OCI-LY7 (cell line): Measurements from ENCODE around the gene SMURF1. TPM values are rescaled to one million over a fixed set of nuclear protein-coding genes. Genes with fewer than 3 reads are reported as not detected.

Experiments used
- BruUV-seq: library from RNA; stranded (reverse); fragments of 400-500 nt; replicated peaks from 2 replicates; lab custom pipeline; 2021; lab: Mats Ljungman, UMichigan
- CTCF ChIA-PET: fragments of 300-600 bp; sonication (Branson Sonifier 250); formaldehyde crosslinking; loops from one replicate; lab custom pipeline; 2022; ENCODE audit warnings: antibody characterized with exemption; ENCODE audit not compliant: unreplicated experiment; lab: Charles Lee
- POLR2A ChIA-PET: fragments of 300-600 bp; sonication (Branson Sonifier 250); formaldehyde crosslinking; loops from one replicate; lab custom pipeline; 2022; ENCODE audit warnings: antibody characterized with exemption; lab: Charles Lee
- DNase-seq: peaks from one replicate; pipeline ENCODE4 v3.0.0-alpha.2; 2015; ENCODE audit warnings: low spot score
- H2AFZ ChIP-seq: fragments of 200-600 bp; sonication (generic), shearing (Covaris generic); 2 replicates; pipeline ENCODE4 v1.6.1; 2014; ENCODE audit warnings: mild to moderate bottlenecking, antibody characterized with exemption, low read length, moderate library complexity
- H3K27ac ChIP-seq: fragments of 200-600 bp; sonication (generic); 2 replicates; pipeline ENCODE4 v1.5.1; 2014; ENCODE audit warnings: mixed run types, low read depth, mild to moderate bottlenecking, moderate library complexity, low read length, inconsistent platforms; ENCODE audit not compliant: poor library complexity, severe bottlenecking
- H3K36me3 ChIP-seq: fragments of 200-600 bp; sonication (generic); 2 replicates; pipeline ENCODE4 v1.6.1; 2014; ENCODE audit warnings: mild to moderate bottlenecking, antibody characterized with exemption, low read length, moderate library complexity, mixed read lengths; ENCODE audit not compliant: insufficient read depth
- H3K4me1 ChIP-seq: fragments of 200-600 bp; sonication (generic); 2 replicates; pipeline ENCODE4 v1.5.1; 2014; ENCODE audit warnings: mild to moderate bottlenecking, low read length; ENCODE audit not compliant: insufficient read depth, poor library complexity, severe bottlenecking
- H3K4me2 ChIP-seq: fragments of 200-600 bp; sonication (generic); 2 replicates; pipeline ENCODE4 v1.6.1; 2014; ENCODE audit warnings: mild to moderate bottlenecking, low read length
- H3K4me3 ChIP-seq: fragments of 200-600 bp; sonication (generic); 2 replicates; pipeline ENCODE4 v1.5.1; 2014; ENCODE audit warnings: mild to moderate bottlenecking, low read depth, low read length; ENCODE audit not compliant: poor library complexity, severe bottlenecking
- H3K79me2 ChIP-seq: fragments of 200-600 bp; sonication (generic); 2 replicates; pipeline ENCODE4 v1.6.1; 2016; ENCODE audit warnings: low read depth, mild to moderate bottlenecking, low read length, moderate library complexity, mixed read lengths; ENCODE audit not compliant: insufficient read depth
- H3K9me2 ChIP-seq: fragments of 200-600 bp; sonication (generic); 2 replicates; pipeline ENCODE4 v1.6.1; 2016; ENCODE audit warnings: mild to moderate bottlenecking, low read length, mixed read lengths; ENCODE audit not compliant: insufficient read depth
- H3K9me3 ChIP-seq: fragments of 200-600 bp; sonication (generic); 2 replicates; pipeline ENCODE4 v1.6.1; 2014; ENCODE audit warnings: mild to moderate bottlenecking, mixed run types, low read length, mixed read lengths
- H4K20me1 ChIP-seq: fragments of 200-600 bp; sonication (generic); 2 replicates; pipeline ENCODE4 v1.6.1; 2014; ENCODE audit warnings: mild to moderate bottlenecking, antibody characterized with exemption, low read length, moderate library complexity, mixed read lengths; ENCODE audit not compliant: insufficient read depth
- CTCF ChIP-seq: fragments of 200-600 bp; sonication (generic); conservative IDR thresholded peaks from 2 replicates; pipeline ENCODE4 v1.5.1; 2014; ENCODE audit warnings: mild to moderate bottlenecking, antibody characterized with exemption, low read length, moderate library complexity, mixed read lengths
- EZH2phosphoT487 ChIP-seq: fragments of 200-600 bp; sonication (generic); IDR thresholded peaks from 2 replicates; pipeline ENCODE4 v1.6.1; 2018; ENCODE audit warnings: low read depth, borderline replicate concordance, mild to moderate bottlenecking, mixed run types, antibody characterized with exemption, low read length, moderate library complexity, mixed read lengths
- intact Hi-C: fragments of 100-400 bp; cut with micrococcal nuclease; formaldehyde crosslinking; loops from one replicate; pipeline ENCODE4 v1.10.0; 2022; ENCODE audit not compliant: unreplicated experiment
- total RNA-seq, 2 experiments: library from RNA; depleted of rRNA in 1 of 2; stranded (reverse); fragments of >200 nt in 1 of 2; shearing (Covaris generic) in 1 of 2; gene quantifications; 2 replicates each; pipeline ENCODE4 v1.2.3, GENCODE V29; 2014 to 2022

Gene SMURF1
- total RNA-seq, 2 experiments from 2014 or later: 11.5 to 17.8 TPM

DNA sequence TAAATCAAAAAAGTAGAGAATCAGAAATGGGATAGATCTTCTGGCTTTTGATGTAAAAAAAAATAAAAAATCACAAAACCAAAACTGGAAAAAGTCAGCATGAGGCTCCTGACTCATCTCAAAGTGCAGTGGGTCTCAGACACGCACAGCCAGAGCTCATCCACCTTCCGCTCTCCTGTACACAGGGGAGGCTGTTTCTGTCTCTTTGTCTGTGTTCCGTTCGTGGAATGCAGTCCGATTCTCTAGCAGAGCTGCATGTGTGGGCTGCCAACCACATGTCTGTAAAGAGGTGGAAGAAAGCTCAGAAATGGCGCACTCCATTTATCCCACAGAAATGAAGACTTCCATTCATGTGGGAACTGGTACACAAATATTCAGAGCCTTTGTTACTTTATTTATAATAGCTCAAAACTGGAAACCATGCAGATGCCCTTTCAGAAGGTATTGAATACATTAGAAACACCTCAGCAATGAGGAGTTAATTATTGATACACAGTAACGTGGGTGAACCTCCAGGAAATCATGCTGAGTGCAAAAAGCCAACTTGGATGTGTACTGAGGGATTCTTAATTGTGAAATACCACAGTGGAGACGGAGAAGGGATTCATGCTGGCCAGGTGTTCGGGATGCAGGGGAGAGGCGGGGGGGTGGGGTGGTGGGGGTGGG, 142.3 kb downstream of the SMURF1 start:
- POLR2A ChIA-PET: interaction anchor here (1.0 kb wide), 1 partner anchor 24 kb away, joined by 5 read pairs; no protein-coding TSS in a partner anchor
- no TSS peak for BruUV-seq
- Histone ChIP-seq H3K9me2 (no peaks in the 10 kb centered on the region), H3K4me2 (no peak overlapping the region), H3K79me2 (no peaks in the 10 kb centered on the region), H3K27ac (no peak overlapping the region), H3K9me3 (no peaks in the 10 kb centered on the region), H3K36me3 (peaks cover 97% of the 10 kb centered on the region), H3K4me1 (no peaks in the 10 kb centered on the region), H2AFZ (no peak overlapping the region), H4K20me1 (no peaks in the 10 kb centered on the region), H3K4me3 (no peak overlapping the region)
- CTCF ChIA-PET: no interaction called here
- TF ChIP-seq CTCF (no peak), EZH2phosphoT487 (no peak)
- intact Hi-C loops: no loop called here
- DNase-seq: no peak

DNA sequence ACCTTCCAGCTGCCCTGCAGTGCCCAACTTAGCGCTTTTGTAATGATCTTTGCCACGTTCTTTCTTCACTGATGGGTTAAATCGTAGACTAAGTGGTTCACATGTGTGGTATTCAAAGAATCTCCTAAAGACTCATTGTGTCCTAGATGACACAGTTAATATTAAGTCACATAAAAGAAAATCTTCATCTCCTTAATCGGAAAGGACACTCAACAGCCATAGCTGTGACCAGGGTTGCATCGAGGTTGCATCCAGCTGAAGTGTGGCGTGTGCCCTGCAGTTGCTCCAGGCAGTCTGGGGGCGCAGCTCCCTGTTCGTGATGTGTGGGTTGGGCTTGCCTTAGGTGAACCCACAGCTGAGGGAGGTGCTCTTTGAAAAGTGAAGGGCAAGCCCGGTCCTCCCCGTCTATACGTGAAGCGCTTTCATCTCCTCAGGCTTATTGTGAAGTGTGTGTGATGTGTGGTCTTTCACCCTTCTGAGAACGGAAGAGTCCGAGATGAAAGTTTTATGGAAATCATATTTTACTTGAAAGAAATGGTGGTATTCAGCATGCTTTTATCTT, 142.9 kb downstream of the SMURF1 start:
- TF ChIP-seq CTCF (no peak), EZH2phosphoT487 (no peak)
- CTCF ChIA-PET: no interaction called here
- Histone ChIP-seq H3K4me3 (no peak overlapping the region), H4K20me1 (no peaks in the 10 kb centered on the region), H3K4me2 (no peak overlapping the region), H2AFZ (no peak overlapping the region), H3K79me2 (no peaks in the 10 kb centered on the region), H3K36me3 (peaks cover 97% of the 10 kb centered on the region), H3K9me2 (no peaks in the 10 kb centered on the region), H3K9me3 (no peaks in the 10 kb centered on the region), H3K4me1 (no peaks in the 10 kb centered on the region), H3K27ac (no peak overlapping the region)
- intact Hi-C loops: no loop called here
- no TSS peak for BruUV-seq
- no peak for DNase-seq
- POLR2A ChIA-PET: interaction anchor here (1.0 kb wide), 1 partner anchor 24 kb away, joined by 5 read pairs; no protein-coding TSS in a partner anchor
